PFSK-1 (cell line): ENCODE results near the gene RETREG2.
A peak's percentile ranks its signal among the peaks of the same experiment; 100 is the strongest.

Experiments
- FOXP2 ChIP-seq: optimal IDR thresholded peaks from 2 replicates; pipeline ENCODE3; 2011; ENCODE audit warnings: borderline replicate concordance, control low read depth, inconsistent platforms; ENCODE audit not compliant: insufficient read depth; ENCODE audit errors: extremely low read length, extremely low read depth
- POLR2AphosphoS5 ChIP-seq: IDR thresholded peaks from 2 replicates; pipeline ENCODE4 v1.6.1; 2012; ENCODE audit warnings: low read depth, mild to moderate bottlenecking, control low read depth, low read length, moderate library complexity
- REST ChIP-seq, 2 experiments: IDR thresholded peaks; 2 replicates each; pipeline versions ENCODE4 v1.6.1 to v1.8.0; 2011 to 2012; ENCODE audit warnings: low read depth in 2 of 2, low read length in 2 of 2, control low read depth in 1 of 2, inconsistent platforms in 1 of 2, mild to moderate bottlenecking in 1 of 2, moderate library complexity in 1 of 2; ENCODE audit not compliant: insufficient read depth in 1 of 2
- SIN3A ChIP-seq: IDR thresholded peaks from 2 replicates; pipeline ENCODE4 v1.6.1; 2012; ENCODE audit warnings: mild to moderate bottlenecking, low read length, moderate library complexity, borderline replicate concordance; ENCODE audit not compliant: insufficient read depth
- TAF1 ChIP-seq: IDR thresholded peaks from 2 replicates; pipeline ENCODE4 v1.6.1; 2012; ENCODE audit warnings: low read length, control low read depth, borderline replicate concordance; ENCODE audit not compliant: insufficient read depth

The RETREG2 gene

GRCh38 chr2:219206328-219207133 lies 28.5 kb downstream of the RETREG2 start, which contains the start of gene ZFAND2B:
ZFAND2B (plus strand) TSS chr2:219206782; CDS start chr2:219206988, 206 bp downstream.
- TF ChIP-seq SIN3A, result no peak
- TF ChIP-seq TAF1, result peak; percentile 82; the same call in 1 of the 2 replicates
- peak; percentile 73 for TF ChIP-seq FOXP2
- TF ChIP-seq REST (IDR thresholded peaks at IDR 0.05; ENCODE audit: insufficient read depth in 1 of 2, low read depth in 2 of 2, low read length in 2 of 2), result peak in 1 of 2 experiments; percentile 44; a peak in 1 of 4 replicates
- peak; percentile 97 for TF ChIP-seq POLR2AphosphoS5

- TF ChIP-seq TAF1 (no peak), POLR2AphosphoS5 (0 out of 2 replicates have a peak, but pooled peaks have one; percentile 6)
Measured at GRCh38 chr2:219207134-219207883, 29.2 kb downstream of the RETREG2 start.

- no peak for TF ChIP-seq FOXP2
Measured at GRCh38 chr2:219207884-219208740, 30.0 kb downstream of the RETREG2 start.

GRCh38 chr2:219209236-219210195 lies 31.4 kb downstream of the RETREG2 start:
- TF ChIP-seq FOXP2 (no peak), SIN3A (no peak)

GRCh38 chr2:219210196-219210885 lies 32.3 kb downstream of the RETREG2 start:
- TF ChIP-seq FOXP2 (no peak), TAF1 (no peak), POLR2AphosphoS5 (no peak), REST (IDR thresholded peaks at IDR 0.05; ENCODE audit: insufficient read depth in 1 of 2, low read depth in 2 of 2, low read length in 2 of 2) (no peak), SIN3A (no peak)

- no peak for TF ChIP-seq TAF1
- TF ChIP-seq SIN3A, result no peak
Measured at GRCh38 chr2:219210886-219211362, 32.8 kb downstream of the RETREG2 start.
